VCaP (cell line): ENCODE measurements around the gene GRIA2.

Experiments
- H3K27ac ChIP-seq: fragments of 450-650 bp; 2 replicates; pipeline ENCODE4 v1.5.1; 2017
- TF ChIP-seq, protein P1 (sequence below): fragments of 450-650 bp; conservative IDR thresholded peaks from 2 replicates; pipeline ENCODE4 v1.5.1; 2017; ENCODE audit warnings: mild to moderate bottlenecking, moderate library complexity

GRIA2 gene

DNA sequence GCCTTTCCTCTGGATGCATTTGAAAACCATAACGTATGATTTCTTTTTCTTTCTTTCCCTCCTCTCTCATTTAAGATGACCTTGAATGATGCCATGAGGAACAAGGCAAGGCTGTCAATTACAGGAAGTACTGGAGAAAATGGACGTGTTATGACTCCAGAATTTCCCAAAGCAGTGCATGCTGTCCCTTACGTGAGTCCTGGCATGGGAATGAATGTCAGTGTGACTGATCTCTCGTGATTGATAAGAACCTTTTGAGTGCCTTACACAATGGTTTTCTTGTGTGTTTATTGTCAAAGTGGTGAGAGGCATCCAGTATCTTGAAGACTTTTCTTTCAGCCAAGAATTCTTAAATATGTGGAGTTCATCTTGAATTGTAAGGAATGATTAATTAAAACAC lies 142.8 kb downstream of the GRIA2 start:
- no peak overlapping the region for H3K27ac ChIP-seq
- TF ChIP-seq, protein P1, sequence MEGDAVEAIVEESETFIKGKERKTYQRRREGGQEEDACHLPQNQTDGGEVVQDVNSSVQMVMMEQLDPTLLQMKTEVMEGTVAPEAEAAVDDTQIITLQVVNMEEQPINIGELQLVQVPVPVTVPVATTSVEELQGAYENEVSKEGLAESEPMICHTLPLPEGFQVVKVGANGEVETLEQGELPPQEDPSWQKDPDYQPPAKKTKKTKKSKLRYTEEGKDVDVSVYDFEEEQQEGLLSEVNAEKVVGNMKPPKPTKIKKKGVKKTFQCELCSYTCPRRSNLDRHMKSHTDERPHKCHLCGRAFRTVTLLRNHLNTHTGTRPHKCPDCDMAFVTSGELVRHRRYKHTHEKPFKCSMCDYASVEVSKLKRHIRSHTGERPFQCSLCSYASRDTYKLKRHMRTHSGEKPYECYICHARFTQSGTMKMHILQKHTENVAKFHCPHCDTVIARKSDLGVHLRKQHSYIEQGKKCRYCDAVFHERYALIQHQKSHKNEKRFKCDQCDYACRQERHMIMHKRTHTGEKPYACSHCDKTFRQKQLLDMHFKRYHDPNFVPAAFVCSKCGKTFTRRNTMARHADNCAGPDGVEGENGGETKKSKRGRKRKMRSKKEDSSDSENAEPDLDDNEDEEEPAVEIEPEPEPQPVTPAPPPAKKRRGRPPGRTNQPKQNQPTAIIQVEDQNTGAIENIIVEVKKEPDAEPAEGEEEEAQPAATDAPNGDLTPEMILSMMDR = no peak

DNA sequence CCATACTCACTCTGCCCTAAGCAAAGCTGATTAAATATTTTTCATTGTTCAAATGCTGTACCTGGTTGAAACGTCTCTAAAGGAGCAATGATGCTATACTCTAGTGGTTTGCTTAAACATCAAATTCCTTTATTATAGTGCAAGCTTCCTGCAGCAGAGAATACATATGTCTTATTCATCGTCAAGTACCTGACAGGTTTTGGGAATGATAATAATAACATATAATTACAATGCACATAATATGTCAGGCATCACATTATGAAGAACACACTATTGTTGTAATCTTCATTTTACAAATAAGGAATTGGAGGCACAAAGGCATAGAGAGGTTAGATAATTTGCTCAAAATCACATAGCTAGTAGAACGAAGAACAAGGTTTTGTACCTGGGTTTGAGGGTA lies 151.6 kb downstream of the GRIA2 start:
- TF ChIP-seq, protein P1 = no peak
- no peak overlapping the region for H3K27ac ChIP-seq

DNA sequence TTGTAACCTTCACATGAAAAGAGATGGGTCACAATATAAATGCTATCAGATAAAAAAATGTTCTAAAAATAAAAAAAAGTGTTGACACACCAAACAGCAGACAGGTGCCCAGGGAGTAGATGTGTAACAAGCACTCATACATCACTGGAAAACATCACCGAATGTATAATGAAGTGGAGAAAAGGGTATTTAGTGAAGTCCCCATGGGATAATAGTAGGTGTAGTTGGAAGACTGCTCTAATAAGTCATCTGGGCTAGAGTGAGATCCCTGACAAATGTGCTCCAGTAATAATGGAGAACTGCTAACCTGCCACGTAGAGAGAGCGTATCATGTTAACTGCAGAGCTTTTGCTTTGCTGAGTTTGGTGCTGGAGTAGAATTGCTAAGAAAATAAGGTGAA lies 152.0 kb downstream of the GRIA2 start:
- H3K27ac ChIP-seq = no peak overlapping the region
- TF ChIP-seq, protein P1 = no peak

DNA sequence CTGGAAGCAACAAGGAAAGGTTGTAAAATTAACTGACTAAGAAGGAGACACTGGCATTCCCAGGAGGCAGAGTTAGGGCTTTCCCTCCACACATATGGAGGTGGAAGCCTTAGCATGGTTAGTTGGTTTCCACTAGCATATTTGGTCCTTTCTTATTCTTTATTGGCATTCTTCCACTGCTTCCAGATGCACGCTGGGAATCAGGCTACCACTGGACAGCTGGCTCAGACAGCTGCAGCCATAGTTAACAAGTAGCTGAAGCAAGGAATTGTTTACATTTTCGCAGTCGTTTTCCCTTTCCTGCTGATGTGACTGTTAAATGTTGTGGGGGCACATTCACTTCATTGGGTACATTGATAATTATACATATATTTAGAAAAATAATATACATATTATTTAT lies 169.2 kb downstream of the GRIA2 start:
- no peak overlapping the region for H3K27ac ChIP-seq
- TF ChIP-seq, protein P1 = no peak

DNA sequence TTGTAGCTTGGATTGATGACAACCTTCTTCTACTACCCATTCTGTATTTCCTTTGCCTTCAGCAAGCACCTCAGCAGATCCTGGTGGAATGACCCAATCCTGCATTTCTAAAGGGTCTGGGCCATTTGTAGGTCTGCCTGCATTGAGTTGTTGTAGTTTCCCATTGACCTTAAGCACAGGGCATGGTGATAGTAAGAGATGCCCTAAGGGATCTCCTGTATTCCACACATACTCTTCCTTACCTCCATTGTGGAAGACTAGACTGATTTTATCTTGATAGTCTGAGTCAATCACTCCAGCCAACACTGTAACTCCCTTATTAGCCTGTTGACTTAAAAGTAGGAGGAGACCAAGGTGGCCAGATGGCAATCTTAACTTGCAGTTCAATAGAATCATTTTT lies 184.5 kb downstream of the GRIA2 start:
- TF ChIP-seq, protein P1 = no peak

More for the DNA sequence above, 184.5 kb downstream of the GRIA2 start:
- no peak overlapping the region for H3K27ac ChIP-seq
